CD14-positive monocyte (primary cell): ENCODE data around the gene SH3YL1. TPM values are rescaled to one million over a fixed set of nuclear protein-coding genes. Genes with fewer than 3 reads are reported as not detected.
A peak's percentile ranks its signal among the peaks of the same experiment; 100 is the strongest.

Source experiments
- DNase-seq, 3 donors: peaks; one replicate each; pipeline ENCODE4 v3.0.0-alpha.2; 2011 to 2022
- H2AFZ ChIP-seq: 2 replicates; pipeline ENCODE4 v1.6.0; 2012; ENCODE audit warnings: mild to moderate bottlenecking, low read depth, low read length, inconsistent platforms; ENCODE audit not compliant: insufficient read depth, poor library complexity, severe bottlenecking
- H3K27ac ChIP-seq, 2 donors: 1 replicate in 1 of 2; 2 replicates in 1 of 2; pipeline ENCODE4 v1.5.1; 2012 to 2013; ENCODE audit warnings: low read length in 2 of 2, control low read depth in 1 of 2, inconsistent platforms in 1 of 2, low read depth in 1 of 2, mild to moderate bottlenecking in 1 of 2
- H3K27me3 ChIP-seq, 2 donors: one replicate each; pipeline versions ENCODE4 v1.6.0 to v1.6.1; 2011 to 2013; ENCODE audit warnings: low read length in 2 of 2; ENCODE audit not compliant: control insufficient read depth in 2 of 2, insufficient read depth in 2 of 2
- H3K36me3 ChIP-seq, 2 donors: replicated peaks in 1 of 2; 1 replicate in 1 of 2; 2 replicates in 1 of 2; pipeline versions ENCODE4 v1.5.1 to v1.6.1; 2012 to 2013; ENCODE audit warnings: low read length in 2 of 2, control low read depth in 1 of 2, inconsistent platforms in 1 of 2, mild to moderate bottlenecking in 1 of 2; ENCODE audit not compliant: insufficient read depth in 2 of 2, control insufficient read depth in 1 of 2
- H3K4me1 ChIP-seq, 2 donors: 1 replicate in 1 of 2; 2 replicates in 1 of 2; pipeline versions ENCODE4 v1.5.1 to v1.6.1; 2012 to 2013; ENCODE audit warnings: low read length in 2 of 2, control low read depth in 1 of 2, inconsistent platforms in 1 of 2, mild to moderate bottlenecking in 1 of 2, moderate library complexity in 1 of 2; ENCODE audit not compliant: insufficient read depth in 2 of 2, control insufficient read depth in 1 of 2
- H3K4me2 ChIP-seq: replicated peaks from 2 replicates; pipeline ENCODE3; 2012; ENCODE audit warnings: low read length, moderate library complexity, mild to moderate bottlenecking; ENCODE audit not compliant: poor library complexity, severe bottlenecking; ENCODE audit errors: extremely low read depth
- H3K4me3 ChIP-seq, 3 experiments: fragments of 200-600 bp in 1 of 3; sonication (generic) in 1 of 3; replicated peaks in 1 of 3; 1 replicate in 2 of 3; 2 replicates in 1 of 3; pipeline ENCODE4 v1.5.1; 2011 to 2013; ENCODE audit warnings: low read length in 3 of 3, mild to moderate bottlenecking in 3 of 3, control low read depth in 2 of 3, low read depth in 2 of 3, inconsistent platforms in 1 of 3, moderate library complexity in 1 of 3
- H3K79me2 ChIP-seq: 2 replicates; pipeline ENCODE4 v1.6.0; 2012; ENCODE audit warnings: mild to moderate bottlenecking, control low read depth, inconsistent platforms, low read length, moderate library complexity; ENCODE audit not compliant: insufficient read depth
- H3K9ac ChIP-seq: 2 replicates; pipeline ENCODE4 v1.6.0; 2017; ENCODE audit warnings: low read length, mild to moderate bottlenecking; ENCODE audit not compliant: insufficient read depth, poor library complexity, severe bottlenecking
- H3K9me3 ChIP-seq, 2 donors: replicated peaks in 1 of 2; 1 replicate in 1 of 2; 2 replicates in 1 of 2; pipeline versions ENCODE4 v1.5.1 to v1.6.1; 2012 to 2013; ENCODE audit warnings: low read length in 2 of 2, control low read depth in 1 of 2; ENCODE audit not compliant: control insufficient read depth in 1 of 2, insufficient read depth in 1 of 2
- H4K20me1 ChIP-seq: 2 replicates; pipeline ENCODE4 v1.6.0; 2012; ENCODE audit warnings: mild to moderate bottlenecking, low read length, control low read depth, moderate library complexity; ENCODE audit not compliant: insufficient read depth
- H3K27ac Mint-ChIP-seq, 7 donors: one replicate each; pipeline ENCODE4 v1.8.0; 2020; ENCODE audit warnings: mild to moderate bottlenecking in 7 of 7, mixed read lengths in 7 of 7, moderate library complexity in 6 of 7, inconsistent platforms in 2 of 7
- H3K27me3 Mint-ChIP-seq, 3 donors: one replicate each; pipeline ENCODE4 v1.8.0; 2021 to 2022; ENCODE audit warnings: low read depth in 3 of 3, mild to moderate bottlenecking in 3 of 3, mixed read lengths in 3 of 3, moderate library complexity in 3 of 3, inconsistent platforms in 1 of 3
- H3K36me3 Mint-ChIP-seq, 2 donors: one replicate each; pipeline ENCODE4 v1.8.0; 2020; ENCODE audit warnings: mixed read lengths in 2 of 2, inconsistent platforms in 1 of 2, mild to moderate bottlenecking in 1 of 2
- H3K4me1 Mint-ChIP-seq: one replicate; pipeline ENCODE4 v1.8.0; 2020; ENCODE audit warnings: mild to moderate bottlenecking, mixed read lengths
- H3K4me3 Mint-ChIP-seq, 2 donors: one replicate each; pipeline ENCODE4 v1.8.0; 2020; ENCODE audit warnings: mild to moderate bottlenecking in 2 of 2, mixed read lengths in 2 of 2, moderate library complexity in 1 of 2
- H3K9me3 Mint-ChIP-seq, 7 donors: one replicate each; pipeline ENCODE4 v1.8.0; 2020 to 2022; ENCODE audit warnings: mixed read lengths in 7 of 7, mild to moderate bottlenecking in 6 of 7, moderate library complexity in 6 of 7, inconsistent platforms in 2 of 7
- WGBS: methylation state at CpG from one replicate; pipeline ENCODE4 v1.1.5; 2013; ENCODE audit warnings: missing lambda C conversion rate; ENCODE audit not compliant: insufficient coverage; 5-methylcytosine and 5-hydroxymethylcytosine counted together
- intact Hi-C, 2 donors: fragments of 100-400 bp; cut with micrococcal nuclease; formaldehyde crosslinking; loops; one replicate each; pipeline versions ENCODE4 v1.15.0 to v1.15.1; 2023
- polyA plus RNA-seq, 3 donors: library from polyadenylated mRNA; depleted of rRNA in 1 of 3; unstranded in 2 of 3; stranded (reverse) in 1 of 3; fragments of 300-500 nt in 2 of 3; fragments of >200 nt in 1 of 3; fragmentation: Illumina TruSeq in 2 of 3; gene quantifications; 1 replicate in 2 of 3; 2 replicates in 1 of 3; pipeline ENCODE4 v1.2.3, GENCODE V29; 2012 to 2021
- TF ChIP-seq, protein P1 (sequence below): fragments of 200-600 bp; IDR thresholded peaks from one replicate; pipeline ENCODE4 v1.8.0; 2022; ENCODE audit warnings: antibody characterized with exemption, mild to moderate bottlenecking

Gene SH3YL1
- polyA plus RNA-seq, 3 donors = 2.4 to 11.7 (median 4.0) TPM

- Histone ChIP-seq H3K36me3 (peaks cover 19 to 40% of the 10 kb centered on the region in 2 donors), H3K4me2 (no peak overlapping the region), H4K20me1 (peaks cover 63% of the 10 kb centered on the region), H3K79me2 (peaks cover 89% of the 10 kb centered on the region), H3K27me3 (no peaks in the 10 kb centered on the region), H3K4me1 (peaks cover 8 to 9% of the 10 kb centered on the region in 2 donors), H3K9ac (peak overlapping the region; percentile 13), H3K4me3 (no peak overlapping the region), H2AFZ (no peak overlapping the region), H3K9me3 (no peaks in the 10 kb centered on the region), H3K27ac (peak overlapping the region in 1 of 2 donors; percentile 42)
- DNase-seq = no peak
- peaks cover 0 to 2% (median 0%) of the 10 kb centered on the region in 7 donors for H3K9me3 Mint-ChIP-seq
- H3K27me3 Mint-ChIP-seq = peaks cover 0 to 3% (median 0%) of the 10 kb centered on the region in 3 donors
- peaks cover 26 to 30% of the 10 kb centered on the region in 2 donors for H3K36me3 Mint-ChIP-seq
- TF ChIP-seq, protein P1, sequence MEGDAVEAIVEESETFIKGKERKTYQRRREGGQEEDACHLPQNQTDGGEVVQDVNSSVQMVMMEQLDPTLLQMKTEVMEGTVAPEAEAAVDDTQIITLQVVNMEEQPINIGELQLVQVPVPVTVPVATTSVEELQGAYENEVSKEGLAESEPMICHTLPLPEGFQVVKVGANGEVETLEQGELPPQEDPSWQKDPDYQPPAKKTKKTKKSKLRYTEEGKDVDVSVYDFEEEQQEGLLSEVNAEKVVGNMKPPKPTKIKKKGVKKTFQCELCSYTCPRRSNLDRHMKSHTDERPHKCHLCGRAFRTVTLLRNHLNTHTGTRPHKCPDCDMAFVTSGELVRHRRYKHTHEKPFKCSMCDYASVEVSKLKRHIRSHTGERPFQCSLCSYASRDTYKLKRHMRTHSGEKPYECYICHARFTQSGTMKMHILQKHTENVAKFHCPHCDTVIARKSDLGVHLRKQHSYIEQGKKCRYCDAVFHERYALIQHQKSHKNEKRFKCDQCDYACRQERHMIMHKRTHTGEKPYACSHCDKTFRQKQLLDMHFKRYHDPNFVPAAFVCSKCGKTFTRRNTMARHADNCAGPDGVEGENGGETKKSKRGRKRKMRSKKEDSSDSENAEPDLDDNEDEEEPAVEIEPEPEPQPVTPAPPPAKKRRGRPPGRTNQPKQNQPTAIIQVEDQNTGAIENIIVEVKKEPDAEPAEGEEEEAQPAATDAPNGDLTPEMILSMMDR = no peak
- peaks cover 39% of the 10 kb centered on the region for H3K4me1 Mint-ChIP-seq
- H3K4me3 Mint-ChIP-seq = no peak overlapping the region
- intact Hi-C loops = loop anchor here in 1 of 2 donors (10.0 kb wide), 1 partner anchor 405 kb away; the partner anchor contains the start of gene TMEM18
- no CpG with 5 or more reads among the region's 4 CpGs for WGBS
- H3K27ac Mint-ChIP-seq = peak overlapping the region in 3 of 7 donors; percentile 6 to 68 (median 64)
Observed at GRCh38 chr2:269356-270030, 5.7 kb upstream of the SH3YL1 start.

- intact Hi-C loops = loop anchor here in 1 of 2 donors (10.0 kb wide), 1 partner anchor 406 kb away; the partner anchor contains the start of gene TMEM18
- H3K9me3 Mint-ChIP-seq = peaks cover 0 to 2% (median 0%) of the 10 kb centered on the region in 7 donors
- DNase-seq = no peak
- H4K20me1 ChIP-seq = peaks cover 53% of the 10 kb centered on the region
- no peak overlapping the region for H3K4me3 ChIP-seq
- H3K27me3 ChIP-seq = no peaks in the 10 kb centered on the region
- no peak overlapping the region for H3K27ac Mint-ChIP-seq
- H3K4me1 ChIP-seq = peaks cover 16 to 20% of the 10 kb centered on the region in 2 donors
- H2AFZ ChIP-seq = no peak overlapping the region
- peaks cover 2 to 9% (median 7%) of the 10 kb centered on the region in 3 donors for H3K27me3 Mint-ChIP-seq
- H3K79me2 ChIP-seq = peaks cover 91% of the 10 kb centered on the region
- peak overlapping the region; percentile 13 for H3K9ac ChIP-seq
- H3K9me3 ChIP-seq = no peaks in the 10 kb centered on the region
- H3K4me3 Mint-ChIP-seq = no peak overlapping the region
- H3K27ac ChIP-seq = no peak overlapping the region
- H3K4me1 Mint-ChIP-seq = peaks cover 43% of the 10 kb centered on the region
- no peak overlapping the region for H3K4me2 ChIP-seq
- peaks cover 11 to 28% of the 10 kb centered on the region in 2 donors for H3K36me3 ChIP-seq
- TF ChIP-seq, protein P1 = no peak
- peaks cover 23 to 24% of the 10 kb centered on the region in 2 donors for H3K36me3 Mint-ChIP-seq
Observed at GRCh38 chr2:268323-268722, 4.5 kb upstream of the SH3YL1 start.
